Body of pancreas (tissue), 4 donors: ENCODE measurements around the gene PKP4.
"Not testable (repeated sequence)": the region's sequence is repeated elsewhere in the genome, so short reads cannot be mapped to it uniquely, and the experiment has no call there.

Experiments used
- CTCF ChIP-seq, 7 experiments: fragments of 450-650 bp in 4 of 7; fragments of 200-600 bp in 3 of 7; sonication (generic) in 3 of 7; IDR thresholded peaks; one replicate each; pipeline ENCODE4 v1.5.1; 2016 to 2019; ENCODE audit warnings: antibody characterized with exemption in 7 of 7
- POLR2A ChIP-seq, 3 donors: fragments of 450-650 bp; IDR thresholded peaks; one replicate each; pipeline ENCODE4 v1.6.1; 2016; ENCODE audit warnings: antibody characterized with exemption in 3 of 3, mild to moderate bottlenecking in 2 of 3

GRCh38 chr2:158473300-158473699 is 16.5 kb downstream of the PKP4 start:
- not testable (repeated sequence) for TF ChIP-seq CTCF, POLR2A (IDR thresholded peaks at IDR 0.05)
